Uterus (tissue), 2 donors: ENCODE results near the gene CD247.

Experiments
- POLR2A ChIP-seq, 2 donors: fragments of 450-650 bp; IDR thresholded peaks; one replicate each; pipeline ENCODE4 v1.6.1; 2016; ENCODE audit warnings: antibody characterized with exemption in 2 of 2, mild to moderate bottlenecking in 1 of 2, moderate library complexity in 1 of 2
- TF ChIP-seq, protein P1 (sequence below), 4 experiments: fragments of 200-600 bp in 2 of 4; fragments of 450-650 bp in 2 of 4; sonication (generic) in 2 of 4; IDR thresholded peaks; one replicate each; pipeline ENCODE4 v1.5.1; 2016 to 2019; ENCODE audit warnings: antibody characterized with exemption in 4 of 4, mild to moderate bottlenecking in 2 of 4, moderate library complexity in 1 of 4

DNA sequence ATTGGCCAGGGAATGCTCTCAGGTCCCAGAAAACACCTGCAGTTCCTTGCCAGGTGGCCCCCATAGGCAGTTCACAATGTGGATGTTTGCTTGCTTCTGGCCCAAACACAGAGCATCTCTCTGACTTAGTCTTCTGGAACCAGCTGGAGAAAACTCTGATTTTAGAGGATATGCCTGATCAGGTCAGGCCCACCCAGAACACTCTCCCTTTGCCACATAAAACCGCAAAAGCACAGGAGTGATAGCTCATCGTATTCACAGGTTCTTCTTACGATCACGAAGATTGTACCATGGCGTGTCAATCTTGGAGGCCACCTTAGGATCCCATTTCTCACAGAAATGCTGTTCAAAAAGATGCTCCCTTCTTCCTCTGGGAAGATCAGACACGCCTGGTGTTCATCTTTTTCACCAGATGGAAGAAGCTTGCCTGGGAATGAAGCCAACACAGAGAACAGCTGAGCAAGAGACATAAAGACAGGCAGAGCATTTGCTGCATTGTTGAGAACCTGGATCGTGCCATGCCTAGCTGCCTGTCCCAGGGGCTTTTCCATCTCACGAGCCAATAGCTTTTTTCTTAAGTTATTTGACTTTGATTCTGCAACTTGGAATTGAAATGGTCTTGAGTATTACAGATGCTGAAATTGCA lies 11.6 kb upstream of the CD247 start:
- TF ChIP-seq, protein P1, sequence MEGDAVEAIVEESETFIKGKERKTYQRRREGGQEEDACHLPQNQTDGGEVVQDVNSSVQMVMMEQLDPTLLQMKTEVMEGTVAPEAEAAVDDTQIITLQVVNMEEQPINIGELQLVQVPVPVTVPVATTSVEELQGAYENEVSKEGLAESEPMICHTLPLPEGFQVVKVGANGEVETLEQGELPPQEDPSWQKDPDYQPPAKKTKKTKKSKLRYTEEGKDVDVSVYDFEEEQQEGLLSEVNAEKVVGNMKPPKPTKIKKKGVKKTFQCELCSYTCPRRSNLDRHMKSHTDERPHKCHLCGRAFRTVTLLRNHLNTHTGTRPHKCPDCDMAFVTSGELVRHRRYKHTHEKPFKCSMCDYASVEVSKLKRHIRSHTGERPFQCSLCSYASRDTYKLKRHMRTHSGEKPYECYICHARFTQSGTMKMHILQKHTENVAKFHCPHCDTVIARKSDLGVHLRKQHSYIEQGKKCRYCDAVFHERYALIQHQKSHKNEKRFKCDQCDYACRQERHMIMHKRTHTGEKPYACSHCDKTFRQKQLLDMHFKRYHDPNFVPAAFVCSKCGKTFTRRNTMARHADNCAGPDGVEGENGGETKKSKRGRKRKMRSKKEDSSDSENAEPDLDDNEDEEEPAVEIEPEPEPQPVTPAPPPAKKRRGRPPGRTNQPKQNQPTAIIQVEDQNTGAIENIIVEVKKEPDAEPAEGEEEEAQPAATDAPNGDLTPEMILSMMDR (IDR thresholded peaks at IDR 0.05), result no peak
- no peak for TF ChIP-seq POLR2A (IDR thresholded peaks at IDR 0.05)
